Smooth muscle cell (in vitro differentiated cells): ENCODE data around the gene G3BP1. TPM values are rescaled to one million over a fixed set of nuclear protein-coding genes. Genes with fewer than 3 reads are reported as not detected.

ENCODE experiments used
- DNase-seq: peaks from one replicate; lab custom pipeline; 2025; ENCODE audit not compliant: unreplicated experiment; lab: John Stamatoyannopoulos, UW
- H2AFZ ChIP-seq: fragments of 200-600 bp; sonication (generic); 2 replicates; pipeline ENCODE4 v1.6.0; 2016; ENCODE audit warnings: antibody characterized with exemption, low read depth, mild to moderate bottlenecking
- H3F3A ChIP-seq: fragments of 200-600 bp; sonication (generic); 2 replicates; pipeline ENCODE4 v1.6.0; 2017; ENCODE audit warnings: antibody characterized with exemption, low read depth
- H3K27ac ChIP-seq: fragments of 200-600 bp; sonication (generic); 2 replicates; pipeline ENCODE4 v1.5.1; 2016; ENCODE audit warnings: low read depth, mild to moderate bottlenecking
- H3K27me3 ChIP-seq: fragments of 200-600 bp; sonication (generic); 2 replicates; pipeline ENCODE4 v1.6.1; 2016; ENCODE audit warnings: low read depth, mild to moderate bottlenecking
- H3K36me3 ChIP-seq: fragments of 200-600 bp; sonication (generic); 2 replicates; pipeline ENCODE4 v1.5.1; 2016; ENCODE audit warnings: low read depth
- H3K4me1 ChIP-seq: fragments of 200-600 bp; sonication (generic); 2 replicates; pipeline ENCODE4 v1.5.1; 2016; ENCODE audit warnings: low read depth
- H3K4me2 ChIP-seq: fragments of 200-600 bp; sonication (generic); 2 replicates; pipeline ENCODE4 v1.6.0; 2016; ENCODE audit warnings: mild to moderate bottlenecking
- H3K4me3 ChIP-seq: fragments of 200-600 bp; sonication (generic); 2 replicates; pipeline ENCODE4 v1.5.1; 2016; ENCODE audit warnings: mild to moderate bottlenecking
- H3K79me2 ChIP-seq: fragments of 200-600 bp; sonication (generic); 2 replicates; pipeline ENCODE4 v1.6.0; 2016; ENCODE audit warnings: low read depth, mild to moderate bottlenecking
- H3K9ac ChIP-seq: fragments of 200-600 bp; sonication (generic); 2 replicates; pipeline ENCODE4 v1.6.0; 2016; ENCODE audit warnings: low read depth
- H3K9me3 ChIP-seq: fragments of 200-600 bp; sonication (generic); replicated peaks from 2 replicates; pipeline ENCODE4 v1.5.1; 2016; ENCODE audit warnings: low read depth
- H4K20me1 ChIP-seq: fragments of 200-600 bp; sonication (generic); 2 replicates; pipeline ENCODE4 v1.6.0; 2016; ENCODE audit warnings: low read depth
- CTCF ChIP-seq: fragments of 200-600 bp; sonication (generic); IDR thresholded peaks from 2 replicates; pipeline ENCODE4 v1.5.1; 2017; ENCODE audit warnings: borderline replicate concordance, mild to moderate bottlenecking, antibody characterized with exemption; ENCODE audit not compliant: insufficient read depth, poor library complexity, severe bottlenecking
- WGBS: methylation state at CpG from one replicate; pipeline ENCODE4 v1.1.7; 2016; ENCODE audit warnings: low lambda C conversion rate; 5-methylcytosine and 5-hydroxymethylcytosine counted together
- polyA plus RNA-seq: library from polyadenylated mRNA; unstranded; fragments of >200 nt; fragmentation: Nextera tagmentation; extraction: Ambion mirVana; gene quantifications from 2 replicates; pipeline ENCODE4 v1.2.1, GENCODE V29; 2016
- total RNA-seq: library from RNA; depleted of rRNA; stranded (reverse); fragments of >200 nt; gene quantifications from 2 replicates; pipeline ENCODE4 v1.2.3, GENCODE V29; 2014

G3BP1 gene
- total and polyA plus RNA-seq, 2 experiments from 2014 or later, result 69.5 to 96.8 TPM

DNA sequence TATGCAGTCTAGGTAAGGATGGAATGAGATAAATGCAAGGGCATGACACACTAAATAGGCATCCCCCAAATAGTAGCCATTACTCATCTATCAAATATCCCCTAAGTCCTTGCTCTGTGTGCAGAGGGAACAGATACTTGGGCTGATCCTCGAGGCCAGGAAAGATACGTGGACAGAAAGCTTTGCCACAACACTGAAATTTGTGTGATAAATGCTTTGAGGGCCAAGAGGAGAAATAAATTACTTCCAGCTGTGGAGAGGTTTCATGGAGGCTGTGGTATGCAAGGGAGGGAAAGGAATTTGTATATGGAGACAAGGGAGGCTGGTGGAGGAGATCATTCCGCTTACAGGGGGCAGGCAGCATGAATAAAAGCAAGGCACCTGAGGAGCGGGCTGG lies 31.8 kb upstream of the G3BP1 start:
- TF ChIP-seq CTCF, result no peak
- Histone ChIP-seq H3K36me3 (no peaks in the 10 kb centered on the region), H3K9me3 (no peaks in the 10 kb centered on the region), H3K79me2 (no peaks in the 10 kb centered on the region), H3K4me3 (peak overlapping the region; percentile 19), H3K4me1 (peaks cover 18% of the 10 kb centered on the region), H3K27ac (peak overlapping the region; percentile 97), H2AFZ (no peak overlapping the region), H3K9ac (peak overlapping the region; percentile 85), H3K4me2 (peak overlapping the region; percentile 82), H3F3A (peaks cover 43% of the 10 kb centered on the region), H4K20me1 (no peaks in the 10 kb centered on the region), H3K27me3 (no peaks in the 10 kb centered on the region)
- no peak for DNase-seq
- under 1% methylated on average over 4 of the region's 4 CpGs for WGBS

- Histone ChIP-seq H3K79me2 (no peaks in the 10 kb centered on the region), H3K4me1 (peaks cover 18% of the 10 kb centered on the region), H3K36me3 (no peaks in the 10 kb centered on the region), H3F3A (peaks cover 43% of the 10 kb centered on the region), H3K4me2 (peak overlapping the region; percentile 82), H4K20me1 (no peaks in the 10 kb centered on the region), H3K9ac (peak overlapping the region; percentile 85), H3K27me3 (no peaks in the 10 kb centered on the region), H3K27ac (peak overlapping the region; percentile 97), H3K4me3 (peak overlapping the region; percentile 19), H2AFZ (no peak overlapping the region), H3K9me3 (no peaks in the 10 kb centered on the region)
- TF ChIP-seq CTCF, result peak; percentile 99
- WGBS, result 5% methylated on average over 11 of the region's 11 CpGs
- DNase-seq, result peak; percentile 53
Observed at GRCh38 chr5:151740336-151740942, 31.3 kb upstream of the G3BP1 start.

DNA sequence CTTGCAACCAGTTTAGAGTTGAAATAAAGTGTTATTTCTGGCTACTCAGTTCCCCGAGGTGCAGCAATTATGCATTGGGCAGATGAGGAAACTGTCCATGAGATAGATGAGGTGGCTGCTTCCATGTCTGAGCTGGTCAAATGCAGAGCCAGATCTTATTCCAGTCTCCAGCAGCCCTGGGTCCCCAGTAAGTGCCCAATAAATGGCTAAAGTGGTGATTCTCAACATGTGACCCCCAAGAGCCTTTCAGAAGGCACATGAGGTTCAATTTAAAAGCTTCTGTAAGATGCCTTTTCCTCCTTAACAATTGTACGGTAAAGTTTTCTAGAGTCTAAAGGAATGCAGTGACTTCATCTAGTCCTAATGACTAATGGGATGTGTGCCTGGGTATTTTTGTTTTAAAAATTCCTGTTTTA lies 30.8 kb upstream of the G3BP1 start:
- WGBS, result 8% methylated on average over 2 of the region's 2 CpGs
- no peak for DNase-seq
- H3K9me3 ChIP-seq, result no peaks in the 10 kb centered on the region
- H3K36me3 ChIP-seq, result no peaks in the 10 kb centered on the region
- no peaks in the 10 kb centered on the region for H3K79me2 ChIP-seq
- peak overlapping the region; percentile 82 for H3K4me2 ChIP-seq
- TF ChIP-seq CTCF, result no peak
- H3K9ac ChIP-seq, result peak overlapping the region; percentile 85
- H3K4me1 ChIP-seq, result peaks cover 18% of the 10 kb centered on the region
- no peaks in the 10 kb centered on the region for H4K20me1 ChIP-seq
- no peak overlapping the region for H2AFZ ChIP-seq
- peaks cover 43% of the 10 kb centered on the region for H3F3A ChIP-seq
- peak overlapping the region; percentile 19 for H3K4me3 ChIP-seq
- peak overlapping the region; percentile 97 for H3K27ac ChIP-seq
- no peaks in the 10 kb centered on the region for H3K27me3 ChIP-seq
